Trophoblast cell (in vitro differentiated cells and primary cell): Measurements from ENCODE around the gene THRB.

Experiments
- DNase-seq, 2 donors: peaks; one replicate each; pipeline ENCODE4 v3.0.0-alpha.2; 2016
- H2AFZ ChIP-seq: 2 replicates; pipeline ENCODE4 v1.6.1; 2013; ENCODE audit warnings: low read length, moderate library complexity, mild to moderate bottlenecking; ENCODE audit not compliant: insufficient read depth, poor library complexity
- H2AK5ac ChIP-seq: 2 replicates; pipeline ENCODE4 v1.6.1; 2013; ENCODE audit warnings: mild to moderate bottlenecking, low read length
- H2BK120ac ChIP-seq: 2 replicates; pipeline ENCODE4 v1.6.1; 2013; ENCODE audit warnings: low read length, mild to moderate bottlenecking, moderate library complexity; ENCODE audit not compliant: insufficient read depth, poor library complexity
- H2BK12ac ChIP-seq: 2 replicates; pipeline ENCODE4 v1.6.1; 2013; ENCODE audit warnings: mild to moderate bottlenecking, low read length, moderate library complexity
- H2BK5ac ChIP-seq: 2 replicates; pipeline ENCODE4 v1.6.1; 2013; ENCODE audit warnings: low read length, low read depth, moderate library complexity, mild to moderate bottlenecking; ENCODE audit not compliant: poor library complexity
- H3K14ac ChIP-seq: 2 replicates; pipeline ENCODE4 v1.6.1; 2013; ENCODE audit warnings: mild to moderate bottlenecking, low read length
- H3K18ac ChIP-seq: 2 replicates; pipeline ENCODE4 v1.6.1; 2013; ENCODE audit warnings: mild to moderate bottlenecking, low read length
- H3K23ac ChIP-seq: 2 replicates; pipeline ENCODE4 v1.6.1; 2013; ENCODE audit warnings: low read length
- H3K27ac ChIP-seq: 2 replicates; pipeline ENCODE4 v1.5.1; 2013; ENCODE audit warnings: low read depth, mild to moderate bottlenecking, inconsistent platforms, low read length, moderate library complexity
- H3K27me3 ChIP-seq: 2 replicates; pipeline ENCODE4 v1.6.1; 2013; ENCODE audit warnings: inconsistent platforms, mild to moderate bottlenecking, low read length, moderate library complexity; ENCODE audit not compliant: insufficient read depth
- H3K36me3 ChIP-seq, 2 experiments: 1 replicate in 1 of 2; 2 replicates in 1 of 2; pipeline ENCODE4 v1.6.1; 2013; ENCODE audit warnings: low read length in 2 of 2, mild to moderate bottlenecking in 2 of 2, moderate library complexity in 1 of 2; ENCODE audit not compliant: insufficient read depth in 2 of 2, control insufficient read depth in 1 of 2
- H3K4ac ChIP-seq: 2 replicates; pipeline ENCODE4 v1.6.1; 2013; ENCODE audit warnings: low read depth, mild to moderate bottlenecking, low read length, moderate library complexity
- H3K4me1 ChIP-seq, 2 experiments: 1 replicate in 1 of 2; 2 replicates in 1 of 2; pipeline ENCODE4 v1.6.1; 2013; ENCODE audit warnings: low read length in 2 of 2, mild to moderate bottlenecking in 2 of 2, moderate library complexity in 1 of 2; ENCODE audit not compliant: insufficient read depth in 2 of 2, control insufficient read depth in 1 of 2
- H3K4me2 ChIP-seq: 2 replicates; pipeline ENCODE4 v1.6.1; 2013; ENCODE audit warnings: inconsistent platforms, mild to moderate bottlenecking, low read length, moderate library complexity
- H3K4me3 ChIP-seq: 2 replicates; pipeline ENCODE4 v1.5.1; 2013; ENCODE audit warnings: mild to moderate bottlenecking, low read depth, low read length, inconsistent platforms
- H3K79me1 ChIP-seq: one replicate; pipeline ENCODE4 v1.6.1; 2013; ENCODE audit warnings: low read length
- H3K79me2 ChIP-seq: 2 replicates; pipeline ENCODE4 v1.6.1; 2013; ENCODE audit warnings: low read length, mild to moderate bottlenecking; ENCODE audit not compliant: control insufficient read depth, insufficient read depth, poor library complexity
- H3K9ac ChIP-seq: 2 replicates; pipeline ENCODE4 v1.6.1; 2013; ENCODE audit warnings: mild to moderate bottlenecking, low read length
- H3K9me3 ChIP-seq: 2 replicates; pipeline ENCODE4 v1.6.1; 2013; ENCODE audit warnings: low read depth, mild to moderate bottlenecking, control low read depth, inconsistent platforms, low read length; ENCODE audit not compliant: insufficient read depth
- H4K12ac ChIP-seq: 2 replicates; pipeline ENCODE4 v1.6.1; 2013; ENCODE audit warnings: low read depth, mild to moderate bottlenecking, low read length, moderate library complexity
- H4K8ac ChIP-seq: 2 replicates; pipeline ENCODE4 v1.6.1; 2013; ENCODE audit warnings: low read depth, mild to moderate bottlenecking, low read length, moderate library complexity
- H4K91ac ChIP-seq: one replicate; pipeline ENCODE4 v1.6.1; 2013; ENCODE audit warnings: low read depth, mild to moderate bottlenecking, low read length, moderate library complexity
- WGBS: extraction: QIAGEN DNeasy Blood & Tissue Kit; methylation state at CpG from one replicate; pipeline ENCODE4 v1.1.7; 2013; ENCODE audit warnings: missing lambda C conversion rate; ENCODE audit not compliant: insufficient read length, insufficient coverage; ENCODE audit errors: extremely low coverage; 5-methylcytosine and 5-hydroxymethylcytosine counted together

The THRB gene

GRCh38 chr3:24229468-24230221, 265.0 kb downstream of the THRB start:
- Histone ChIP-seq H3K14ac (no peak overlapping the region), H4K8ac (no peak overlapping the region), H3K79me2 (no peaks in the 10 kb centered on the region), H2BK120ac (no peak overlapping the region), H3K4me1 (peaks cover 0 to under 1% of the 10 kb centered on the region in 2 experiments), H2BK5ac (no peak overlapping the region), H4K91ac (no peak overlapping the region), H3K23ac (no peak overlapping the region), H3K36me3 (peaks cover 0 to 1% of the 10 kb centered on the region in 2 experiments), H3K27me3 (no peaks in the 10 kb centered on the region), H3K79me1 (no peaks in the 10 kb centered on the region), H3K4ac (no peak overlapping the region), H2BK12ac (no peak overlapping the region), H3K18ac (no peak overlapping the region), H4K12ac (no peak overlapping the region), H3K27ac (no peak overlapping the region), H2AFZ (no peak overlapping the region), H3K9me3 (peaks cover 2% of the 10 kb centered on the region), H3K4me3 (peak overlapping the region; percentile 42), H3K4me2 (no peak overlapping the region), H3K9ac (no peak overlapping the region), H2AK5ac (no peak overlapping the region)
- no peak for DNase-seq
- WGBS: no CpG with 5 or more reads among the region's 5 CpGs

- Histone ChIP-seq H3K9ac (no peak overlapping the region), H3K27me3 (no peaks in the 10 kb centered on the region), H2BK120ac (no peak overlapping the region), H3K4me2 (no peak overlapping the region), H2BK12ac (no peak overlapping the region), H4K91ac (no peak overlapping the region), H4K12ac (no peak overlapping the region), H2AK5ac (no peak overlapping the region), H3K9me3 (peaks cover 2% of the 10 kb centered on the region), H3K79me1 (peaks cover 4% of the 10 kb centered on the region), H3K79me2 (no peaks in the 10 kb centered on the region), H2AFZ (no peak overlapping the region), H3K23ac (no peak overlapping the region), H3K18ac (no peak overlapping the region), H3K4me1 (peaks cover 3% of the 10 kb centered on the region in 2 experiments), H3K4ac (no peak overlapping the region), H4K8ac (no peak overlapping the region), H3K27ac (no peak overlapping the region), H2BK5ac (no peak overlapping the region), H3K36me3 (peaks cover 0 to 1% of the 10 kb centered on the region in 2 experiments), H3K14ac (no peak overlapping the region), H3K4me3 (no peak overlapping the region)
- DNase-seq: no peak
- WGBS: no CpG with 5 or more reads among the region's 3 CpGs
These were observed 267.0 kb downstream of the THRB start for GRCh38 chr3:24227635-24228034.

GRCh38 chr3:24226397-24226796, 268.3 kb downstream of the THRB start:
- Histone ChIP-seq H3K4me1 (peaks cover 4 to 11% of the 10 kb centered on the region in 2 experiments), H3K79me1 (peaks cover 12% of the 10 kb centered on the region), H4K8ac (no peak overlapping the region), H2BK12ac (no peak overlapping the region), H3K4me2 (no peak overlapping the region), H3K27me3 (no peaks in the 10 kb centered on the region), H3K9ac (no peak overlapping the region), H2AFZ (no peak overlapping the region), H3K23ac (no peak overlapping the region), H3K4me3 (no peak overlapping the region), H3K18ac (no peak overlapping the region), H2BK120ac (no peak overlapping the region), H4K12ac (no peak overlapping the region), H3K14ac (no peak overlapping the region), H3K36me3 (peaks cover 0 to 1% of the 10 kb centered on the region in 2 experiments), H4K91ac (no peak overlapping the region), H2BK5ac (no peak overlapping the region), H3K4ac (no peak overlapping the region), H3K9me3 (peaks cover 2% of the 10 kb centered on the region), H3K79me2 (no peaks in the 10 kb centered on the region), H3K27ac (no peak overlapping the region), H2AK5ac (no peak overlapping the region)
- WGBS: no CpG with 5 or more reads among the region's 2 CpGs
- no peak for DNase-seq

DNA sequence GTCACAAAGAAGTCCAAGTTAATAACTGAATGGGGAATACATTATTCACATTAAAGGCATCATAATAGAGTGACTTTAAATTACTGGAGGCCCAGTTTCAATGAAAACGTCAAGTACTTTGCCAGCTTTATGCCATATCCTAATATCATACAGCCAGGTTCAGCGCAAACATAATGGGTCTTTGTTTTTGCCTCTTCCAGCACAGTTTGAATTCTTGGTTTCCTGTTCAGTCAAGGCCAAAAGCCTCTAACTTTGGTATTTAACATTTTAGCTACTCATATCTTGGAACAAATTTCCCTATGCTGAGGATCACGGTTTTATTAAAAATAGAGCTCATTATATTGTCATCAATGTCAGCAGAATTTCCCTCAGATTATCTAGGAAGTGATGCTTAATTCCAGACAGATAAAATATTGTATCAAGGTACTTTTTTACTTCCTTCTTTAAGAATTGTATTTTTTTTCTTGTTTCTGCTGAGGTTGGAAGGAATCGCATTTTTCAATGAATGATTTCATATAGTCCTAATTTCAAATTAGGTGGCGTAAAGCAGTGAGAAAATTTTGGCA, 269.2 kb downstream of the THRB start:
- H3K79me1 ChIP-seq: peaks cover 14% of the 10 kb centered on the region
- no peak overlapping the region for H4K8ac ChIP-seq
- H2BK120ac ChIP-seq: no peak overlapping the region
- H3K36me3 ChIP-seq: peaks cover 0 to 1% of the 10 kb centered on the region in 2 experiments
- WGBS: no CpG with 5 or more reads among the region's 5 CpGs
- H4K91ac ChIP-seq: no peak overlapping the region
- no peak overlapping the region for H3K4me2 ChIP-seq
- H3K9me3 ChIP-seq: peaks cover 2% of the 10 kb centered on the region
- no peak overlapping the region for H3K27ac ChIP-seq
- peaks cover 2% of the 10 kb centered on the region for H3K79me2 ChIP-seq
- no peak overlapping the region for H3K14ac ChIP-seq
- no peak for DNase-seq
- H3K23ac ChIP-seq: no peak overlapping the region
- no peak overlapping the region for H3K4ac ChIP-seq
- no peaks in the 10 kb centered on the region for H3K27me3 ChIP-seq
- no peak overlapping the region for H3K9ac ChIP-seq
- H2BK12ac ChIP-seq: no peak overlapping the region
- no peak overlapping the region for H4K12ac ChIP-seq
- peaks cover 6 to 13% of the 10 kb centered on the region in 2 experiments for H3K4me1 ChIP-seq
- H2BK5ac ChIP-seq: no peak overlapping the region
- H2AK5ac ChIP-seq: no peak overlapping the region
- H3K4me3 ChIP-seq: no peak overlapping the region
- no peak overlapping the region for H2AFZ ChIP-seq
- no peak overlapping the region for H3K18ac ChIP-seq
